ENCODE data around the gene ZNF592. TPM values are rescaled to one million over a fixed set of nuclear protein-coding genes. Genes with fewer than 3 reads are reported as not detected.

Gene ZNF592
- polyA plus RNA-seq, 1 donor (not counting 4 experiments of a cell fraction or from before 2014, with no cell fraction given), result 4.1 TPM

DNA sequence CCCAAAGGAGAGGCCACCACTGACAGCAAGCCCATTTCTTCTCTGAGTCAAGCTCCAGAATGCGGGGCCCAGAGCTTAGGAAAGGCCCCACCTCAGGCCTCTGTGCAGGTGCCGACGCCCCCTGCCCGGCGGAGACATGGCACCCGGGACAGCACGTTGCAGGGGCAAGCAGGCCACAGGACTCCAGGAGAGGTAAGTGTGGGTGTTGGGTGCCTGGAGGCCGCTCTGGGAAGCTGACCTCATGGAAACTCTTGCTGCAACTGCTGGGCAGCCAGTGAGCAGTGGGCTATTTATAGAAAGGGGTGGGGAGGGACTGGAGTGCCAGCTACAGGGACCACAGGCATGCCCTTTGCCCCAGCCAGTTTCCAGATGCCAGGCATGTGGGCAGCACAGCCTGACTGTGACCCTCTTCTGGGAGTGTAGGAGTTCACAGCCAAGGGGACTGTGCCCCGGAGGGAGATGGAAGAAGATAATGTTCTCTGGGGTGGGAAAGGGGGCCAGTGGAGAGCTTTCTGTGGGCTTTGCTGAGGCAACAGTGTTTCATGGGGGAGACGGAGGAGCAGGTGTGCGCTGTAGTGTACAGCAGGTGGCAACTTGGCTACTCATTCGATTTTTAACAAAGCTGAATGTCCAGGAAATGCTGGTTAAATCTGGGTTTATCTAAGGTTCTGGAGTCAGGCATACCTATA is 92.5 kb downstream of the ZNF592 start:
- no peak overlapping the region for H3K27ac ChIP-seq (ENCODE audit: control insufficient read depth, insufficient read depth, low read length)
- no peak for FAIRE-seq
- dilution Hi-C loops (cut with MboI; ENCODE audit: extremely low pct_ligation_motif_present, low sequenced_read_pairs), result no loop called here

DNA sequence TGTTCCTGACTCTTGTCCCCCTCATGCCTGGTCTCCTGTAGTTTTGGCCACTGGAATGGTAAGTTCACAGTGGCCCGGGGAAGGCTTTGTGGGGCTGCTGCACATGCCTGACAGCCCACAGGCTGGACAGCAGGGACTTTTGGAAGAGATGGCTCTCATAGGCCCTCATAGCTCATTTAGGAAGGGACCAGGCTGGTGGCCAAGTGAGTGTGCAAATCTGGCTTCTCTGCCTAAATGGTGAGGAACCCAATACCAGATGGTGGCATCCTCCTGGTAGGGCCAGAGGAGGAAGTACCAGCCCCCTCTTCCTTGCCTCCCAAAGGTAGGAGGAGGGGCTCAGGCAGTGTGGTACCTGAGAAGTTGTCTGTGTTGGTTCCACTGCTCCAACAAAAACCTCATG is 94.4 kb downstream of the ZNF592 start:
- H3K79me2 ChIP-seq (ENCODE audit: control insufficient read depth, insufficient read depth, low read length), result no peaks in the 10 kb centered on the region
- no peak overlapping the region for H3K9ac ChIP-seq (ENCODE audit: control insufficient read depth, extremely low read depth, insufficient read depth, low read length)
- H2AFZ ChIP-seq (ENCODE audit: control insufficient read depth, low read length), result no peak overlapping the region
- no peak overlapping the region for H3K27ac ChIP-seq (ENCODE audit: control insufficient read depth, insufficient read depth, low read length)
- H3K4me2 ChIP-seq (ENCODE audit: control insufficient read depth, extremely low read depth, insufficient read depth, low read depth, low read length), result no peak overlapping the region
- peaks cover 4% of the 10 kb centered on the region for H3K27me3 ChIP-seq (ENCODE audit: control insufficient read depth, extremely low read depth, insufficient read depth, low read length)
- H3K4me3 ChIP-seq (ENCODE audit: control insufficient read depth in 2 of 3, extremely low read depth in 1 of 3, insufficient read depth in 2 of 3, low read depth in 1 of 3, low read length in 3 of 3), result no peak overlapping the region
- no peaks in the 10 kb centered on the region for H3K9me3 ChIP-seq (ENCODE audit: control insufficient read depth, low read depth, low read length)
- H3K9me1 ChIP-seq (ENCODE audit: control insufficient read depth, extremely low read depth, insufficient read depth, low read length), result no peaks in the 10 kb centered on the region
- FAIRE-seq (no peak), DNase-seq (ENCODE audit: low read depth, low spot score) (no peak)
- dilution Hi-C loops (cut with MboI; ENCODE audit: extremely low pct_ligation_motif_present, low sequenced_read_pairs), result no loop called here
- H4K20me1 ChIP-seq (ENCODE audit: control insufficient read depth, extremely low read depth, insufficient read depth, low read length), result no peaks in the 10 kb centered on the region
- H3K36me3 ChIP-seq (ENCODE audit: control insufficient read depth in 2 of 2, extremely low read depth in 1 of 2, insufficient read depth in 2 of 2, low read length in 2 of 2), result no peaks in the 10 kb centered on the region
- TF ChIP-seq EZH2 (IDR thresholded peaks at IDR 0.05; ENCODE audit: low read length), result no peak
- TF ChIP-seq, protein P1, sequence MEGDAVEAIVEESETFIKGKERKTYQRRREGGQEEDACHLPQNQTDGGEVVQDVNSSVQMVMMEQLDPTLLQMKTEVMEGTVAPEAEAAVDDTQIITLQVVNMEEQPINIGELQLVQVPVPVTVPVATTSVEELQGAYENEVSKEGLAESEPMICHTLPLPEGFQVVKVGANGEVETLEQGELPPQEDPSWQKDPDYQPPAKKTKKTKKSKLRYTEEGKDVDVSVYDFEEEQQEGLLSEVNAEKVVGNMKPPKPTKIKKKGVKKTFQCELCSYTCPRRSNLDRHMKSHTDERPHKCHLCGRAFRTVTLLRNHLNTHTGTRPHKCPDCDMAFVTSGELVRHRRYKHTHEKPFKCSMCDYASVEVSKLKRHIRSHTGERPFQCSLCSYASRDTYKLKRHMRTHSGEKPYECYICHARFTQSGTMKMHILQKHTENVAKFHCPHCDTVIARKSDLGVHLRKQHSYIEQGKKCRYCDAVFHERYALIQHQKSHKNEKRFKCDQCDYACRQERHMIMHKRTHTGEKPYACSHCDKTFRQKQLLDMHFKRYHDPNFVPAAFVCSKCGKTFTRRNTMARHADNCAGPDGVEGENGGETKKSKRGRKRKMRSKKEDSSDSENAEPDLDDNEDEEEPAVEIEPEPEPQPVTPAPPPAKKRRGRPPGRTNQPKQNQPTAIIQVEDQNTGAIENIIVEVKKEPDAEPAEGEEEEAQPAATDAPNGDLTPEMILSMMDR (optimal IDR thresholded peaks at IDR 0.05 in 1 of 3, IDR thresholded peaks at IDR 0.05 in 1 of 3, conservative IDR thresholded peaks at IDR 0.05 in 1 of 3; ENCODE audit: extremely low read depth in 1 of 3, insufficient read depth in 2 of 3, low read length in 3 of 3), result no peak
- no peaks in the 10 kb centered on the region for H3K4me1 ChIP-seq (ENCODE audit: control insufficient read depth, extremely low read depth, insufficient read depth, low read length)

More for the DNA sequence above, 92.5 kb downstream of the ZNF592 start:
- H4K20me1 ChIP-seq (ENCODE audit: control insufficient read depth, extremely low read depth, insufficient read depth, low read length), result no peaks in the 10 kb centered on the region
- H3K4me3 ChIP-seq (ENCODE audit: control insufficient read depth in 2 of 3, extremely low read depth in 1 of 3, insufficient read depth in 2 of 3, low read depth in 1 of 3, low read length in 3 of 3), result no peak overlapping the region
- peaks cover 15% of the 10 kb centered on the region for H3K27me3 ChIP-seq (ENCODE audit: control insufficient read depth, extremely low read depth, insufficient read depth, low read length)
- no peaks in the 10 kb centered on the region for H3K36me3 ChIP-seq (ENCODE audit: control insufficient read depth in 2 of 2, extremely low read depth in 1 of 2, insufficient read depth in 2 of 2, low read length in 2 of 2)
- no peak for DNase-seq (ENCODE audit: low read depth, low spot score)
- H3K79me2 ChIP-seq (ENCODE audit: control insufficient read depth, insufficient read depth, low read length), result no peaks in the 10 kb centered on the region
- no peaks in the 10 kb centered on the region for H3K9me3 ChIP-seq (ENCODE audit: control insufficient read depth, low read depth, low read length)
- no peak overlapping the region for H3K9ac ChIP-seq (ENCODE audit: control insufficient read depth, extremely low read depth, insufficient read depth, low read length)
- H3K4me1 ChIP-seq (ENCODE audit: control insufficient read depth, extremely low read depth, insufficient read depth, low read length), result no peaks in the 10 kb centered on the region
- H2AFZ ChIP-seq (ENCODE audit: control insufficient read depth, low read length), result no peak overlapping the region
- no peak overlapping the region for H3K4me2 ChIP-seq (ENCODE audit: control insufficient read depth, extremely low read depth, insufficient read depth, low read depth, low read length)
- no peaks in the 10 kb centered on the region for H3K9me1 ChIP-seq (ENCODE audit: control insufficient read depth, extremely low read depth, insufficient read depth, low read length)
- TF ChIP-seq, protein P1 (optimal IDR thresholded peaks at IDR 0.05 in 1 of 3, IDR thresholded peaks at IDR 0.05 in 1 of 3, conservative IDR thresholded peaks at IDR 0.05 in 1 of 3; ENCODE audit: extremely low read depth in 1 of 3, insufficient read depth in 2 of 3, low read length in 3 of 3), result no peak
- no peak for TF ChIP-seq EZH2 (IDR thresholded peaks at IDR 0.05; ENCODE audit: low read length)

Data from keratinocyte (primary cell).